ENCODE measurements around the gene NDST4.

NDST4 gene

GRCh38 chr4:114785570-114785969 lies 327.9 kb downstream of the NDST4 start:
- no peak for DNase-seq (ENCODE audit: low read depth)

GRCh38 chr4:114783215-114783595 lies 330.2 kb downstream of the NDST4 start:
- DNase-seq (ENCODE audit: low read depth), result no peak

- no peak for DNase-seq (ENCODE audit: low read depth)
Observed at GRCh38 chr4:114782415-114783214, 330.8 kb downstream of the NDST4 start.

DNA sequence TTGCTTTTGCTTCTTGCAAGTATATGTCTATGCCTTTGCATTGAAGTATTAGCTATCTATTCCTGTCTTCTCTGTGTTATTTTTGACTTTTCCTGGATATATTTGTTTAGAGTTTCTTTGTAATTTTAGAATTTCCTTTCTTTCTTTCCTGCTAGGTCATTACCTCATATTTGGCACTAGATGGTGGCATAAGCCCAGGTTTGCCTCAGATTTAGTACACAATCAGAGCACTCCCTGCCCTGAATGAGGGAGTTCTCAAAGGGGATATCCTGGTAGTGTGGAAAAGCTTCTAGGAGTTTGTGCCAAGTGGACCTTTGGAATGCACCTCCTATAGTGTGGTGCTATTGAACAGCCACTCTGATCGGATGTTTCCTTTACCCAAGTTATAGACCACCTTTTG lies 333.2 kb downstream of the NDST4 start:
- no peak for DNase-seq (ENCODE audit: low read depth)
